ACHN (cell line): ENCODE data around the gene RNF186.
A peak's percentile ranks its signal among the peaks of the same experiment; 100 is the strongest.
"Not testable (repeated sequence)": the region's sequence is repeated elsewhere in the genome, so short reads cannot be mapped to it uniquely, and the experiment has no call there.

Source experiments
- DNase-seq: peaks from one replicate; pipeline ENCODE4 v3.0.0-alpha.2; 2015
- in situ Hi-C: cut with HindIII; loops from 2 replicates; pipeline ENCODE4 v1.10.0; 2017; ENCODE audit warnings: low sequenced_read_pairs, low pct_ligation_motif_present, low pct_unique_long_range_greater_than_20kb

RNF186 gene

GRCh38 chr1:19831441-19831840 lies 16.4 kb upstream of the RNF186 start:
- in situ Hi-C loops = no loop called here
- no peak for DNase-seq

DNA sequence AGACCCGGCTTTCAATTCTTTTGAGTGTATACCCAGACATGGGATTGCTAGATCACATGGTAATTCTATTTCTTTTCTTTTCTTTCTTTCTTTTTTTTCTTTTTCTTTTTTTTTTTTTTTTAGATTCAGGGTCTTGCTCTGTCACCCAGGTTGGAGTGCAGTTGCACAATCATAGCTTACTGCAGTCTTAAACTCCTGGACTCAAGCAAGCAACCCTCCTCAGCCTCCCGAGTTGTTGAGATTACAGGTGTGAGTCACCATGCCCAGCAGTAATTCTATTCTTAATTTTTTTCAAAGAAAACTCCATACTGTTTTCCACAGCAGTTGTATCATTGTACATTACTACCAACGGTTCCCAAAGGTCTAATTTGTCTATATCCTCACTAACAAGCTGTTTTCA lies 13.5 kb upstream of the RNF186 start:
- DNase-seq = no peak

GRCh38 chr1:19825298-19825697 lies 10.2 kb upstream of the RNF186 start:
- in situ Hi-C loops = no loop called here
- no peak for DNase-seq

More for the DNA sequence above, 13.5 kb upstream of the RNF186 start:
- in situ Hi-C loops = no loop called here

GRCh38 chr1:19824541-19824940 lies 9.5 kb upstream of the RNF186 start:
- DNase-seq = peak; percentile 5

DNA sequence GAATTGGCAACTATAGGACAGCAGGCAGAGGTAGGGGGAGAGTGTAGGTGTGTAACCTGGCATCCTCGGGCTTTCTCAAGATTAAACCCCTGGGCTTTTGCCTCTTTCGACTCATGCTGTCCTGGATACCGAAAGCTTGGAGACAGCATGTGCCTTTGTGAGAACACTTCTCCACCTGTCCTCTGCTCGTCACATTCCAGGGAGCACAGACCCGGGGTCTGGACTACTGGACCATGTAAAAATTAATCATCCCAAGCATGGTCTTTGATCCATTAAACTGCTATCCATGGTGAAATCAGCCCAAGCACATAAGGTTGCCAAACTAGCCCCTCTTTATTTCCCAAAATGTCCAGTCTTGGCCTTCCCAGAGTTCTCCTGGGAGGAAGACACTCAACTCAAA lies 9.0 kb upstream of the RNF186 start:
- in situ Hi-C loops = no loop called here
- no peak for DNase-seq

More at GRCh38 chr1:19824541-19824940, 9.5 kb upstream of the RNF186 start:
- in situ Hi-C loops = no loop called here

DNA sequence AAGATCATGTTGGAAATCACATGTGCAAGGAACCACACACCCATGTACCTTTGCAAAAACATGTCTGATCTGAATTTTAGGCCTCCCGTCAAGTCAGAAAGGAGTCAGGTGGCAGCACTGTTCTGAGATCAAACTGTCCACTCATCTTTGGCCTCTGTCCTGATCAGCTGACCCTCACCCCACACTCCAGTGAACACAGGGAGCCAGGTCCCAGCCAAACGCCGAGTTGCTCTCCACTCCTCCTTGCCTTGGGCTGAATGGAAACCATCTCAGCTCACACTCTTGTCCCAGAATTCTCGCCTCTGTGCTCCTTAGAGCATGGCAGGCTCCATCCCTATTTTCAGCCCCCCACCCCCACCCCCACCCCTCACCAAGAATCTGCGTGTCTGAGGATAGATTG lies 4.6 kb upstream of the RNF186 start:
- no peak for DNase-seq
- in situ Hi-C loops = no loop called here

- DNase-seq = no peak
- in situ Hi-C loops = no loop called here
Observed at GRCh38 chr1:19818324-19818723, 3.2 kb upstream of the RNF186 start.

DNA sequence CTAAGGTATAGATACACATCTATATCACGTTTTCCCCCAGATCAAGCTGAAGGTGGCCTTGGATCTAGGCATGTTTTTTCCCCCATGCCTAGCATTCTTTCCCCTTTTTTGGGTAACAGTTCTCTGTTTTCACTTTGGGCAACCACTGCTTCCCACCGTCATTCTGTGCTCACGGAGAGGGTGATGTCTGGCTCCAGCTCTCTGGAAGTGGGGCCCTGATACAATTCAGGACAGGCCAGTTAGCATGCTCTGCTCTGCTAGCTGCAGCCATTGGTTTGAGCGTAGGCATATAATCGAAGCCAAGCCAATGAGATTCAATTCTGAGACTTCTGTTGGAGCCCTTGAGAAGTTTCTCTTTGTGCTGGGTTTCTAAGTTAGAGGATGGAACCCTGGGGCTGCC lies 2.1 kb upstream of the RNF186 start:
- no peak for DNase-seq
- in situ Hi-C loops = no loop called here

DNA sequence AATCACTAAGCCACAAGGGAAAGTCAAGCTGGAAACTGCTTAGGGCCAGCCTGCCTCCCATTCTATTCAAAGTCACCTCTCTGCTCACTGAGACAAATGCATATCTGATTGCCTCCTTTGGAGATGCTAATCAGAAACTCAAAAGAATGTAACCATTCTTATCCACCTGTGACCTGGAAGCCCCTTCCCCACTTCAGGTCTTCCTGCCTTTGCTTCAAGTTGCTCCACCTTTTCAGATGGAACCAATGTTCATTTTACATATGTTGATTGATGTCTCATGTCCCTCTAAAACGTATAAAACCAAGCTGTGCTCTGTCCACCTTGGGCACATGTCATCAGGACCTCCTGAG lies 1.6 kb upstream of the RNF186 start:
- in situ Hi-C loops, DNase-seq: not testable (repeated sequence)

DNA sequence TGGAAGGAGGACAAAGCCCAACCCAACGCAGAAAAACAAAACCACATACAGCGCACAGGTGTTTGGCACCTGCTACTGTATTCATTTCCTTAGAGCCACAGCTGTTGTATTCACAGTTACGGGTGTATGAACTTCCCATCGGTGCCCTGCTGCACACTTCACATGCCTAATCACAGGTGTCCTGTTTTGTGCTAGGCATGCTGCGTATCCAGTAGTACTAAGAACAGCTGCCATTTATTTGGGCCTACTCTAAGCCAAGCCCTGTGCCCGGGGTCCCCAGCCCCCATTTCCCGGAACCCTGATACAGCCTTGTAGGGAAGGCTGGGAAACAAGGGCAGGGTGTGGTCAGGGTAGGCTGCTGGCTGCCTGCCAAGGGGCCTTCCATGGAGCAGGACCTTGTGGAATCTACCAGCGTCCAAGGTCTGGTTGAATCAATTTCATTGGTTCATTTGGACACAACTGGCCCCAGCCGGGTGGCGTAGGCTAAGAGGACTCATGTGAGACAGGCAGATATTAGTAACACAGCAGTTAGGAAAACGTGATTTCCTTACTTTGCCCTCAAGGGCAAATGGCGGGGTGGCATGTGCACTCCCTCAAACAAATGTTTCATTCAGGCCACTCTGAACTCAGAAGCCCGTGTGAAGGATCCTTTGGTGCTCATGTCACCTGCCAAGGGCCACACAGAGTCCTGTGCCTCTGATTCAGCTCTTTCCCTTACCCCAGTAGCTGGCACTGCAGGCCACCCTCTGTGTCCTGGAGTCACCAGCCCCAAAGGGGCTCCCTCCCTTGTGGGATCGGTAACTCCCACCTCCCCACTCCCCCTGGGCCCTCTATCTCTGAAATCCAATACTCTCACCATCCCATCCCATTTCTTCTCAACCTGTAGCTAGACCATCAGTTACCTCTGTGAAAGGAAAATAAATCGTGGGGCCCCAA lies 986 bp upstream of the RNF186 start:
- in situ Hi-C loops = no loop called here

DNA sequence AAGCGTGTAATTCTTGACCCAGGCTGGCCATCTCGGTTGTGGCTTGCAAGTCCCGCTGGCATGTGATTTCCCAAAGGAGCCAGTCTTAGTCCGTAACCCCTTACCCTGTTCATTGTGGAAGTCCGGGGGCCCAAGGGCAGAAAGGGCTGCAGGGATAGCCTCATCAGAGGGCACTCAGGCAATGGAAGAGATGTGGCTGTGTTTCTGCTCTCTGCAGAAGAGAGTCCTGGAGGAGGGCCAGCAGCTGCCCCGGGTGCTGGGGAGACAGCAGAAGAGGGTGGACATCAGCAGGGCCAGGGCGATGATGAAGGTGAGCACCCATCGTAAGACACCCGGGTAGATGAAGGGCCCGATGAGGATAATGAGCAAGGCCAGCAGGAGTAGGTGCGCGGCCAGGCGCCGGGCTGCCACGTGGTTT lies 830 bp downstream of the RNF186 start:
- no peak for DNase-seq
- in situ Hi-C loops = no loop called here

More for the DNA sequence above, 986 bp upstream of the RNF186 start:
- DNase-seq = no peak

GRCh38 chr1:19813643-19813960 lies 1.5 kb downstream of the RNF186 start:
- DNase-seq = no peak
- in situ Hi-C loops = no loop called here

DNA sequence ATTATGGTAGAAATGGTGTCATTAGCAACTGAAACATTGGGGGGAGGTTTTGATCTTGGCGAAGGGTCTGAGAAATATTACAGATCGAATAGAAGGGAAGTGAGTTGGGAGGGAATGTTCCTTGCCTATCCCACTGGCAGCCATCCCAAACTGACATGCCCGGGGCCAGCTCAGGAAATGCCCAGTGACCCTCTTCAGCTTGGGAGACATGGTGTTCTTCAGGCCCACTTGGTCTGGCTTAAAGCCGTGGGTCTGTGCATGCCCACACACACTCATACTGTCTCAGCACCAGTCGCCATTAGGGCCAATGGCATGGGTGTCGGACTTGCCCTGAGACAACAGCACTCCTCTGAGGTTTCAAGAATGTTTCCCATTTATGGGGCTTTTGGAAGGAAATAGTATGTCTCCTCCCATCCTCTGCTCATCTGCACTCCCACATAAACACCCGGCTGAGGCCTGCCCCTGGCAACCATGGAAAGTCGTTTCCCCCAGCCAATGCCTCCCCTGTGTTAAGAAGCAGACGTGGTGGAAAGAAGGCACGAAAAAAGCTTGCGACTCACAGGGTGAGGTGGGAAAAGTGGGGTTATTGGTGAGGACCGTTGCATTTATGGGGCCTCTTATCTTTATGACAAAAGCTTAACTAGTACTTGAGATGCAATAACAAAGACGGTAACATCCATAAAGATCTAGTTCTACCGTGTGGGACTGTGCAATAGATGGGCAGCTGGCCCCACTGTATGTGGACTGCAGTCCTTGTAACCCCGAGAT lies 2.0 kb downstream of the RNF186 start:
- no peak for DNase-seq
- in situ Hi-C loops = no loop called here

- peak; percentile 48 for DNase-seq
- in situ Hi-C loops = no loop called here
Observed at GRCh38 chr1:19811206-19811851, 3.8 kb downstream of the RNF186 start.

DNA sequence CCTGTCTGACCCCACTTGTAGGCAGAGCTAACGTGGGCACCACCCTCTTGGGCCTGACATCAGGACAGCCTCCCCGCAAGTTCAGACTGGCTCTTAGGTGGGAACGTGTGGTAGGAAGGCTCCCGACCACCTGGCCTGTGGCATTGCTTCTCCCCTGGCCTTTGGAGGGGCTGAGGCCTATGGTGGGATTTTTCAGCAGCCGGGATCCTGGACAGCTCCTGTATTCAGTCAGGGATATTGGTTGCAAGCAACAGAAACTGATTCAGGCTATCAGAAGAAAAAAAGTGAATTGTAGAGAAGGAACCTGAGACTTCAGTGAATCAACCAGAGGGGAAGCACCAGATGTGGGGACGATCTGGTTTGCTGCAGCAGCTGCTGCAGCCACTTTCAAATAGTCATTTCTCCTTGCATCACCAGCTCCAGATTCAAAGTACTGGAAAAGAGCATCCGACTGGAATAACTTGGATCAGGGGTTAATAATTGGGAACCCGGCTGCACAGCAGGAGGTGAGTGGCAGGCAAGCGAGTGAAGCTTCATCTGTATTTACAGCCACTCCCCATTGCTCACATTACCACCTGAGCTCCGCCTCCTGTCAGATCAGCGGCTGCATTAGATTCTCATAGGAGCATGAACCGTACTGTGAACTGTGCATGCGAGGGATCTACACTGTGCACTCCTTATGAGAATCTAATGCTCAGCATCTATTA lies 5.9 kb downstream of the RNF186 start:
- in situ Hi-C loops = no loop called here
- DNase-seq = no peak

DNA sequence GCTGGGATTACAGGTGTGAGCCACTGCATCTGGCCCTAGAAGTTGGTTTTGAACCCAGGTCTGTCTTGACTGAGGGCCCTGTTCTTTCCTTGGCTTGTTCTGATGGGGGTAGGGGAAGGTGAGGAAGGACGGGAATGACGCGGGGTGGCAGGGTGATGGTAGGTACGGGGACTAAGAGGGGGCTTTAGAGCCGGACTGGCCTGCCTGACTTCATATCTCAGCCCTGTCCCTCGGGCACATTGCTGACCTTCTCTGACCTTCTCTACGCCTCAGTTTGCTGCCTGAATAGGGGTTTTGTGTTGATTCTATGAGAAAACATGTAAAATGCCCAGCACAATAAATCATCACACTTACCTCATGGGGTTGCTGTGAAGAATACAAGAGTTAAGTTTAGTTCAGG lies 6.7 kb downstream of the RNF186 start:
- in situ Hi-C loops = no loop called here
- no peak for DNase-seq

DNA sequence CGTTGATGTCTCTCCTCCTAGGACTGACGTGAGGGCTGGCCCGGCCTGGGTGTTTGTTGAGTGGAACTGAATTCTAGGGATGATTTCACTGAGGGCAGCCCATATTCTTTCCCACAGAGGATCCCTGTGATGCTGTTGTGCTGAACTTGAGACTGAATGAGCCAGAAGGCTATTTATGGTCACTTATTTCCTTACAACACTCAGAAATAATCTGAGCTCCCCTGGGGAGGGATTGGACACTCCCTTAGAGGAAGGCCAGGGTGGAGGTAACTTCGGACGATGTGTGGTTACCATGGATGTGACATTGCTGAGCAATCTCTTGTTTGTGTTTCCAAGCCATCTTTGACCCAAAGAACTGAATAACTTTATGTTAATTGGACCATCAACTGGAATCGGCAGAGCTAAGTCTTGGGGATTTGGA lies 10.2 kb downstream of the RNF186 start:
- in situ Hi-C loops = no loop called here
- DNase-seq = peak; percentile 8

DNA sequence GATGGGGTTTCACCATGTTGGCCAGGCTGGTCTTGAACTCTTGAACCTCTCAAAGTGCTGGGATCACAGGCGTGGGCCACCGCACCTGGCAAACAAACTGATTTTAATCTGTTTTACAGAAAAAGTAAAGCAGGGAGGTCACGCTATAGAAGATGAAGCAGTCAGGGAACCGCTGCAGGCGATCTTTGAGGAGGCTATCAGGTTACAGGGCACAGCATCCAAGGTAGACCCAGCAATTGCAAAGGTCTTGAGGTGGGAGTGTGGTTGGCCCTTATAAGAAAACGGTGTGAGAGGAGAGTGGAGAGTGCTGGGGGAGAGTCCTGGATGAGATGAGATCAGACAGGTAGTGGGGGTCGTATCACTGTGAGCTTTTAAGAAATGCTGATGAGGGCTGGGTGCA lies 12.8 kb downstream of the RNF186 start:
- in situ Hi-C loops = no loop called here
- no peak for DNase-seq
